ENCODE results near the gene KHSRP. TPM values are rescaled to one million over a fixed set of nuclear protein-coding genes. Genes with fewer than 3 reads are reported as not detected.

The KHSRP gene
- total and polyA plus RNA-seq, 9 donors = 56.2 to 260 (median 250) TPM

GRCh38 chr19:6442087-6442688 lies 17.6 kb upstream of the KHSRP start:
- Histone ChIP-seq H3K27ac (no peak overlapping the region), H3K27me3 (no peaks in the 10 kb centered on the region), H3K36me3 (no peaks in the 10 kb centered on the region), H3K4me1 (ENCODE audit: insufficient read depth) (no peaks in the 10 kb centered on the region), H3K4me3 (no peak overlapping the region), H3K9me3 (peaks cover 0 to 8% of the 10 kb centered on the region in 2 donors)
- DNase-seq = no peak
- no peak for TF ChIP-seq POLR2A (IDR thresholded peaks at IDR 0.05)
- no peak for TF ChIP-seq CTCF (IDR thresholded peaks at IDR 0.05)
- no peak for TF ChIP-seq EP300 (IDR thresholded peaks at IDR 0.05)
- intact Hi-C loops (cut with DNase I) = no loop called here
- WGBS, 3 donors = 88 to 93% (median 89%) methylated on average over 13 of the region's 13 CpGs

GRCh38 chr19:6440905-6441304 lies 16.3 kb upstream of the KHSRP start:
- no peak overlapping the region for H3K27ac ChIP-seq
- peaks cover 0 to 5% of the 10 kb centered on the region in 2 donors for H3K9me3 ChIP-seq
- no peaks in the 10 kb centered on the region for H3K4me1 ChIP-seq (ENCODE audit: insufficient read depth)
- intact Hi-C loops (cut with DNase I) = no loop called here
- DNase-seq = no peak
- no peak overlapping the region for H3K4me3 ChIP-seq
- WGBS, 3 donors = 82 to 91% (median 84%) methylated on average over 3 of the region's 3 CpGs
- H3K36me3 ChIP-seq = no peaks in the 10 kb centered on the region
- no peaks in the 10 kb centered on the region for H3K27me3 ChIP-seq
- no peak for TF ChIP-seq EP300 (IDR thresholded peaks at IDR 0.05)
- TF ChIP-seq CTCF (IDR thresholded peaks at IDR 0.05) = no peak
- TF ChIP-seq POLR2A (IDR thresholded peaks at IDR 0.05) = no peak

GRCh38 chr19:6439743-6440142 lies 15.1 kb upstream of the KHSRP start:
- H3K36me3 ChIP-seq = no peaks in the 10 kb centered on the region
- WGBS, 3 donors = 84 to 88% (median 87%) methylated on average over 4 of the region's 4 CpGs
- H3K27ac ChIP-seq = no peak overlapping the region
- intact Hi-C loops (cut with DNase I) = no loop called here
- no peak for DNase-seq
- no peaks in the 10 kb centered on the region for H3K27me3 ChIP-seq
- no peak overlapping the region for H3K4me3 ChIP-seq
- no peaks in the 10 kb centered on the region for H3K4me1 ChIP-seq (ENCODE audit: insufficient read depth)
- H3K9me3 ChIP-seq = no peaks in the 10 kb centered on the region
- TF ChIP-seq POLR2A (IDR thresholded peaks at IDR 0.05) (no peak), CTCF (IDR thresholded peaks at IDR 0.05) (no peak), EP300 (IDR thresholded peaks at IDR 0.05) (no peak)

GRCh38 chr19:6433663-6434062 lies 9.1 kb upstream of the KHSRP start, which contains the start of gene SLC25A41:
Gene SLC25A41 (minus strand): TSS chr19:6433763. CDS start chr19:6433693, 70 bp downstream.
- Histone ChIP-seq H3K27ac (no peak within 1 kb of the TSS), H3K9me3 (no peaks in the 10 kb centered on the region), H3K27me3 (no peaks in the 10 kb centered on the region), H3K4me1 (ENCODE audit: insufficient read depth) (no peaks in the 10 kb centered on the region), H3K4me3 (no peak within 1 kb of the TSS), H3K36me3 (no peaks in the 10 kb centered on the region)
- intact Hi-C loops (cut with DNase I) = no loop called here
- TF ChIP-seq POLR2A (IDR thresholded peaks at IDR 0.05) (no peak), EP300 (IDR thresholded peaks at IDR 0.05) (no peak)
- DNase-seq = no peak
- 87 to 92% (median 91%) methylated on average over 10 of the region's 10 CpGs for WGBS, 3 donors

GRCh38 chr19:6433165-6433564 lies 8.6 kb upstream of the KHSRP start:
- H3K27me3 ChIP-seq = no peaks in the 10 kb centered on the region
- no peaks in the 10 kb centered on the region for H3K9me3 ChIP-seq
- no peak overlapping the region for H3K4me3 ChIP-seq
- no peak overlapping the region for H3K27ac ChIP-seq
- H3K36me3 ChIP-seq = no peaks in the 10 kb centered on the region
- no peaks in the 10 kb centered on the region for H3K4me1 ChIP-seq (ENCODE audit: insufficient read depth)
- TF ChIP-seq CTCF (IDR thresholded peaks at IDR 0.05) = no peak
- no peak for TF ChIP-seq POLR2A (IDR thresholded peaks at IDR 0.05)
- TF ChIP-seq EP300 (IDR thresholded peaks at IDR 0.05) = no peak
- DNase-seq = no peak
- intact Hi-C loops (cut with DNase I) = no loop called here
- 87 to 90% (median 89%) methylated on average over 11 of the region's 11 CpGs for WGBS, 3 donors

Data from ovary (tissue), 9 donors.